A673 (cell line): ENCODE measurements around the gene CFAP57. TPM values are rescaled to one million over a fixed set of nuclear protein-coding genes. Genes with fewer than 3 reads are reported as not detected.
"Not testable (repeated sequence)": the region's sequence is repeated elsewhere in the genome, so short reads cannot be mapped to it uniquely, and the experiment has no call there.

Experiments
- BruUV-seq: library from RNA; stranded (reverse); fragments of 400-500 nt; replicated peaks from 2 replicates; lab custom pipeline; 2021; lab: Mats Ljungman, UMichigan
- CTCF ChIA-PET: fragments of 300-600 bp; sonication (Branson Sonifier 250); formaldehyde crosslinking; loops from one replicate; lab custom pipeline; 2022; ENCODE audit warnings: antibody characterized with exemption; lab: Charles Lee
- POLR2A ChIA-PET: fragments of 300-600 bp; sonication (Branson Sonifier 250); formaldehyde crosslinking; loops from one replicate; lab custom pipeline; 2022; ENCODE audit warnings: antibody characterized with exemption; ENCODE audit not compliant: low non-redundant PET; lab: Charles Lee
- DNase-seq: peaks from one replicate; pipeline ENCODE4 v3.0.0-alpha.2; 2015; ENCODE audit warnings: low spot score
- H3K27ac ChIP-seq: fragments of 200-600 bp; sonication (generic); 2 replicates; pipeline ENCODE4 v1.5.1; 2016; ENCODE audit warnings: mixed run types, low read depth, mild to moderate bottlenecking, mixed read lengths, antibody characterized with exemption, low read length; ENCODE audit not compliant: poor library complexity, severe bottlenecking
- H3K27me3 ChIP-seq: fragments of 200-600 bp; sonication (generic); replicated peaks from 2 replicates; pipeline ENCODE4 v1.6.1; 2017; ENCODE audit warnings: mixed run types, low read depth, mild to moderate bottlenecking, mixed read lengths, antibody characterized with exemption, low read length; ENCODE audit not compliant: insufficient read depth, poor library complexity
- H3K36me3 ChIP-seq: fragments of 200-600 bp; sonication (generic); 2 replicates; pipeline ENCODE4 v1.6.1; 2016; ENCODE audit warnings: mixed run types, mild to moderate bottlenecking, mixed read lengths, antibody characterized with exemption, low read length; ENCODE audit not compliant: insufficient read depth, poor library complexity, severe bottlenecking
- H3K4me1 ChIP-seq: fragments of 200-600 bp; sonication (generic); 2 replicates; pipeline ENCODE4 v1.6.1; 2017; ENCODE audit warnings: mixed run types, mild to moderate bottlenecking, mixed read lengths, antibody characterized with exemption, low read length; ENCODE audit not compliant: insufficient read depth, poor library complexity, severe bottlenecking
- H3K4me3 ChIP-seq: fragments of 200-600 bp; sonication (generic); 2 replicates; pipeline ENCODE4 v1.5.1; 2016; ENCODE audit warnings: low read depth, mixed run types, mild to moderate bottlenecking, mixed read lengths, low read length; ENCODE audit not compliant: poor library complexity, severe bottlenecking
- H3K9me3 ChIP-seq: fragments of 200-600 bp; sonication (generic); 2 replicates; pipeline ENCODE4 v1.6.1; 2016; ENCODE audit warnings: mixed run types, low read depth, mild to moderate bottlenecking, mixed read lengths, antibody characterized with exemption, low read length; ENCODE audit not compliant: poor library complexity, severe bottlenecking
- EZH2 ChIP-seq: fragments of 200-600 bp; sonication (generic); IDR thresholded peaks from 2 replicates; pipeline ENCODE4 v1.6.1; 2017; ENCODE audit warnings: borderline replicate concordance, low read depth, mild to moderate bottlenecking, mixed read lengths, antibody characterized with exemption, low read length; ENCODE audit not compliant: poor library complexity, severe bottlenecking
- intact Hi-C: fragments of 100-400 bp; cut with micrococcal nuclease; formaldehyde crosslinking; loops from one replicate; pipeline ENCODE4 v1.10.0; 2022; ENCODE audit not compliant: unreplicated experiment
- total RNA-seq: library from RNA; stranded (reverse); gene quantifications from 2 replicates; pipeline ENCODE4 v1.2.3, GENCODE V29; 2021
- TF ChIP-seq, protein P1 (sequence below): fragments of 300-800, 200-600 bp; sonication (generic); conservative IDR thresholded peaks from 2 replicates; pipeline ENCODE4 v1.5.1; 2017; ENCODE audit warnings: low read depth, mild to moderate bottlenecking, antibody characterized with exemption, low read length, moderate library complexity, mixed read lengths

Gene CFAP57
- total RNA-seq, 1 experiment from 2014 or later: 0.73 TPM

DNA sequence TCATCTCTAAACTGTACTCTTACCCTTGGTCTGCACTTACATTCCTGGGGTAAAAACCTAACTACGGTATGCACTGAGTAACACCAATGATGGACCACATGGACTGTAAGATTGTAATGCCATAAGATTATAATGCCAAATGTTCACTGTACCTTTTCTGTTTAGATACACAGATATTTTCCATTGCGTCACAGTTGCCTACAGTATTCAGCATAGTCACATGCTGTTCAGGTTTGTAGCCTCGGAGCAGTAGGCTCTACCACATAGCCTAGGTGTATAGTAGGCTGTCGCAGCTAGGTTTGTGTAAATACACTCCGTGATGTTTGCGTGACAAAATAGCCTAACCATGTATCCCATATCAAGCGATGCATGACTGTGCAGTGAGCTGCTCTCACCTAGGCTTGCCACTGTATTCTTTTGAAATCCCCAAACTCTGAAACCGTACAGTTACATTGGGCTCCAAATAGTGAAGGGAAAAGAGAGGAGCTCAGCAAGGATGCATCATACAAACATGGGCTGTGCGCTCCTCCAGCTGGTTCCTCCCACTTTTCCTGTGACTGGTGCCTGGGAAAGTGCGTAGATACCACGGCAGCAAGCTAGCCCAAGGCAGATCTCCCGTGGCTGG, 35.2 kb downstream of the CFAP57 start:
- Histone ChIP-seq H3K27ac (peak overlapping the region; percentile 97), H3K4me1 (peaks cover 33% of the 10 kb centered on the region), H3K4me3 (no peak overlapping the region), H3K36me3 (no peaks in the 10 kb centered on the region), H3K27me3 (no peaks in the 10 kb centered on the region), H3K9me3 (no peaks in the 10 kb centered on the region)
- ChIA-PET CTCF (interaction anchor here (1.1 kb wide), 1 partner anchor 20 kb away, joined by 3 read pairs; no protein-coding TSS in a partner anchor), POLR2A (no interaction called here)
- TSS peak; percentile 98 for BruUV-seq
- DNase-seq: peak; percentile 37
- intact Hi-C loops: no loop called here
- TF ChIP-seq, protein P1, sequence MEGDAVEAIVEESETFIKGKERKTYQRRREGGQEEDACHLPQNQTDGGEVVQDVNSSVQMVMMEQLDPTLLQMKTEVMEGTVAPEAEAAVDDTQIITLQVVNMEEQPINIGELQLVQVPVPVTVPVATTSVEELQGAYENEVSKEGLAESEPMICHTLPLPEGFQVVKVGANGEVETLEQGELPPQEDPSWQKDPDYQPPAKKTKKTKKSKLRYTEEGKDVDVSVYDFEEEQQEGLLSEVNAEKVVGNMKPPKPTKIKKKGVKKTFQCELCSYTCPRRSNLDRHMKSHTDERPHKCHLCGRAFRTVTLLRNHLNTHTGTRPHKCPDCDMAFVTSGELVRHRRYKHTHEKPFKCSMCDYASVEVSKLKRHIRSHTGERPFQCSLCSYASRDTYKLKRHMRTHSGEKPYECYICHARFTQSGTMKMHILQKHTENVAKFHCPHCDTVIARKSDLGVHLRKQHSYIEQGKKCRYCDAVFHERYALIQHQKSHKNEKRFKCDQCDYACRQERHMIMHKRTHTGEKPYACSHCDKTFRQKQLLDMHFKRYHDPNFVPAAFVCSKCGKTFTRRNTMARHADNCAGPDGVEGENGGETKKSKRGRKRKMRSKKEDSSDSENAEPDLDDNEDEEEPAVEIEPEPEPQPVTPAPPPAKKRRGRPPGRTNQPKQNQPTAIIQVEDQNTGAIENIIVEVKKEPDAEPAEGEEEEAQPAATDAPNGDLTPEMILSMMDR: no peak
- no peak for TF ChIP-seq EZH2

DNA sequence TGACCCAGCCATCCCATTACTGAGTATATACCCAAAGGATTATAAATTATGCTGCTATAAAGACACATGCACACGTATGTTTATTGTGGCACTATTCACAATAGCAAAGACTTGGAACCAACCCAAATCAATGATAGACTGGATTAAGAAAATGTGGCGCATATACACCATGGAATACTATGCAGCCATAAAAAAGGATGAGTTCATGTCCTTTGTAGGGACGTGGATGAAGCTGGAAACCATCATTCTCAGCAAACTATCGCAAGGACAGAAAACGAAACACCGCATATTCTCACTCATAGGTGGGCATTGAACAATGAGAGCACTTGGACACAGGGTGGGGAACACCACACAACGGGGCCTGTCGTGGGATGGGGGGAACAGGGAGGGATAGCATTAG, 36.1 kb downstream of the CFAP57 start:
- H3K27ac ChIP-seq, H3K4me3 ChIP-seq, POLR2A ChIA-PET, H3K36me3 ChIP-seq, intact Hi-C loops, H3K27me3 ChIP-seq, DNase-seq, BruUV-seq, H3K9me3 ChIP-seq: not testable (repeated sequence)
- CTCF ChIA-PET: interaction anchor here (1.1 kb wide), 1 partner anchor 19 kb away, joined by 3 read pairs; no protein-coding TSS in a partner anchor
- peaks cover 33% of the 10 kb centered on the region for H3K4me1 ChIP-seq

- no TSS peak for BruUV-seq
- POLR2A ChIA-PET: no interaction called here
- no peak for DNase-seq
- Histone ChIP-seq H3K27ac (no peak overlapping the region), H3K9me3 (no peaks in the 10 kb centered on the region), H3K4me3 (no peak overlapping the region), H3K27me3 (no peaks in the 10 kb centered on the region), H3K36me3 (no peaks in the 10 kb centered on the region), H3K4me1 (no peaks in the 10 kb centered on the region)
- intact Hi-C loops: no loop called here
- CTCF ChIA-PET: no interaction called here
- TF ChIP-seq EZH2: no peak
- TF ChIP-seq, protein P1: no peak
These were observed 42.6 kb downstream of the CFAP57 start for GRCh38 chr1:43214501-43215444.
